Brain microvascular endothelial cell (primary cell): ENCODE data around the gene DOCK4.

Experiments
- DNase-seq: peaks from one replicate; pipeline ENCODE4 v3.0.0-alpha.2; 2020
- H3K27ac ChIP-seq: fragments of 250-450 bp; sonication (Bioruptor Pico); 2 replicates; pipeline ENCODE4 v1.5.1; 2020; ENCODE audit warnings: mild to moderate bottlenecking, moderate library complexity
- H3K27me3 ChIP-seq: fragments of 250-450 bp; sonication (Bioruptor Pico); replicated peaks from 2 replicates; pipeline ENCODE4 v1.5.1; 2020; ENCODE audit warnings: mild to moderate bottlenecking
- H3K36me3 ChIP-seq: fragments of 250-450 bp; sonication (Bioruptor Pico); replicated peaks from 2 replicates; pipeline ENCODE4 v1.5.1; 2020; ENCODE audit warnings: mild to moderate bottlenecking
- H3K4me3 ChIP-seq: 2 replicates; pipeline ENCODE4 v1.5.1; 2011; ENCODE audit warnings: low read depth, mild to moderate bottlenecking, control low read depth, low read length, moderate library complexity
- CTCF ChIP-seq: IDR thresholded peaks from 2 replicates; pipeline ENCODE4 v1.5.1; 2011; ENCODE audit warnings: low read depth, mild to moderate bottlenecking, moderate library complexity, low read length, control low read depth, inconsistent platforms; ENCODE audit errors: missing control alignments
- in situ Hi-C: cut with HindIII; loops from 2 replicates; pipeline ENCODE4 v1.10.0; 2017; ENCODE audit warnings: low sequenced_read_pairs, low pct_ligation_motif_present

Gene DOCK4

GRCh38 chr7:111860248-111860647, 346.0 kb downstream of the DOCK4 start:
- no peak for DNase-seq
- H3K4me3 ChIP-seq, result no peak overlapping the region
- in situ Hi-C loops, result no loop called here
- no peaks in the 10 kb centered on the region for H3K36me3 ChIP-seq
- no peak for TF ChIP-seq CTCF
- no peak overlapping the region for H3K27ac ChIP-seq
- H3K27me3 ChIP-seq, result no peaks in the 10 kb centered on the region

GRCh38 chr7:111858331-111858730, 347.9 kb downstream of the DOCK4 start:
- H3K36me3 ChIP-seq, result no peaks in the 10 kb centered on the region
- in situ Hi-C loops, result no loop called here
- DNase-seq, result no peak
- no peak for TF ChIP-seq CTCF
- no peaks in the 10 kb centered on the region for H3K27me3 ChIP-seq
- no peak overlapping the region for H3K4me3 ChIP-seq
- H3K27ac ChIP-seq, result no peak overlapping the region

- peak; percentile 62 for TF ChIP-seq CTCF
- Histone ChIP-seq H3K27me3 (no peaks in the 10 kb centered on the region), H3K36me3 (no peaks in the 10 kb centered on the region), H3K4me3 (no peak overlapping the region), H3K27ac (no peak overlapping the region)
- DNase-seq, result peak; percentile 59
- in situ Hi-C loops, result no loop called here
Measured at GRCh38 chr7:111855842-111856227, 350.4 kb downstream of the DOCK4 start.

GRCh38 chr7:111855161-111855841, 350.9 kb downstream of the DOCK4 start:
- no peak overlapping the region for H3K4me3 ChIP-seq
- peak; percentile 82 for TF ChIP-seq CTCF
- H3K36me3 ChIP-seq, result no peaks in the 10 kb centered on the region
- H3K27me3 ChIP-seq, result no peaks in the 10 kb centered on the region
- peak; percentile 65 for DNase-seq
- in situ Hi-C loops, result no loop called here
- no peak overlapping the region for H3K27ac ChIP-seq

GRCh38 chr7:111853201-111853990, 352.8 kb downstream of the DOCK4 start:
- H3K36me3 ChIP-seq, result no peaks in the 10 kb centered on the region
- H3K4me3 ChIP-seq, result no peak overlapping the region
- in situ Hi-C loops, result no loop called here
- no peaks in the 10 kb centered on the region for H3K27me3 ChIP-seq
- no peak overlapping the region for H3K27ac ChIP-seq
- no peak for DNase-seq
- TF ChIP-seq CTCF, result peak; percentile 48
